Glutamatergic neuron (in vitro differentiated cells): Measurements from ENCODE around the gene HMGA1. TPM values are rescaled to one million over a fixed set of nuclear protein-coding genes. Genes with fewer than 3 reads are reported as not detected.

Experiments used
- DNase-seq: peaks from one replicate; pipeline ENCODE4 v3.0.0; 2022
- H3K27ac Mint-ChIP-seq: one replicate; pipeline ENCODE4 v1.8.0; 2020; ENCODE audit warnings: mild to moderate bottlenecking, mixed read lengths, inconsistent platforms; ENCODE audit not compliant: unreplicated experiment
- H3K27me3 Mint-ChIP-seq: one replicate; pipeline ENCODE4 v1.8.0; 2020; ENCODE audit warnings: mild to moderate bottlenecking, moderate library complexity, mixed read lengths, inconsistent platforms; ENCODE audit not compliant: unreplicated experiment
- H3K36me3 Mint-ChIP-seq: one replicate; pipeline ENCODE4 v1.8.0; 2020; ENCODE audit warnings: mild to moderate bottlenecking, mixed read lengths, inconsistent platforms; ENCODE audit not compliant: unreplicated experiment
- H3K4me1 Mint-ChIP-seq: one replicate; pipeline ENCODE4 v1.8.0; 2020; ENCODE audit warnings: mild to moderate bottlenecking, low read depth, mixed read lengths, inconsistent platforms; ENCODE audit not compliant: unreplicated experiment
- H3K4me3 Mint-ChIP-seq: one replicate; pipeline ENCODE4 v1.8.0; 2020; ENCODE audit warnings: mild to moderate bottlenecking, mixed read lengths, inconsistent platforms; ENCODE audit not compliant: unreplicated experiment
- H3K9me3 Mint-ChIP-seq: one replicate; pipeline ENCODE4 v1.8.0; 2020; ENCODE audit warnings: mild to moderate bottlenecking, moderate library complexity, mixed read lengths, inconsistent platforms; ENCODE audit not compliant: unreplicated experiment
- total RNA-seq: library from RNA; stranded (reverse); fragmentation: NEBNext Ultra II Directional; extraction: Animal tissue kit (Norgen Biotek cat#: 25700); gene quantifications from one replicate; pipeline ENCODE4 v1.2.1, GENCODE V29; 2021; ENCODE audit not compliant: unreplicated experiment
- TF ChIP-seq, protein P1 (sequence below): fragments of 200-600 bp; sonication (generic); IDR thresholded peaks from one replicate; pipeline ENCODE4 v1.5.0; 2021; ENCODE audit not compliant: partially characterized antibody, unreplicated experiment

HMGA1 gene
- total RNA-seq, 1 donor from 2014 or later = 322 TPM

DNA sequence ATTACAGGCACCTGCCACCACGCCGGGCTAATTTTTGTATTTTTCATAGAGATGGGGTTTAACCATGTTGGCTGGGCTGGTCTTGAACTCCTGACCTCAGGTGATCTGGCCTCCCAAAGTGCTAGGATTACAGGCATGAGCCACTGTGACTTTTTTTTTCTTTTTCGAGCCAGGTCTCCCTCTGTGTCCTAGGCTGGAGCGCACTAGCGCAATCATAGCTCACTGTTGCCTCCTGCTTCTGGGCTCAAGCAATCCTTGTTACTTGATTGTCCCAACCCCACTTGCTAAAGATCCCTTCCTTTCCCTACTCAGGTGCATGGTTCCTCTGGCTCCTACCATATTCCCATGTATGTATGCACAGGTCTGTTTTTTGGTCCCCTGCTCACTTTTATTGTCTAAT, 39.5 kb downstream of the HMGA1 start:
- TF ChIP-seq, protein P1, sequence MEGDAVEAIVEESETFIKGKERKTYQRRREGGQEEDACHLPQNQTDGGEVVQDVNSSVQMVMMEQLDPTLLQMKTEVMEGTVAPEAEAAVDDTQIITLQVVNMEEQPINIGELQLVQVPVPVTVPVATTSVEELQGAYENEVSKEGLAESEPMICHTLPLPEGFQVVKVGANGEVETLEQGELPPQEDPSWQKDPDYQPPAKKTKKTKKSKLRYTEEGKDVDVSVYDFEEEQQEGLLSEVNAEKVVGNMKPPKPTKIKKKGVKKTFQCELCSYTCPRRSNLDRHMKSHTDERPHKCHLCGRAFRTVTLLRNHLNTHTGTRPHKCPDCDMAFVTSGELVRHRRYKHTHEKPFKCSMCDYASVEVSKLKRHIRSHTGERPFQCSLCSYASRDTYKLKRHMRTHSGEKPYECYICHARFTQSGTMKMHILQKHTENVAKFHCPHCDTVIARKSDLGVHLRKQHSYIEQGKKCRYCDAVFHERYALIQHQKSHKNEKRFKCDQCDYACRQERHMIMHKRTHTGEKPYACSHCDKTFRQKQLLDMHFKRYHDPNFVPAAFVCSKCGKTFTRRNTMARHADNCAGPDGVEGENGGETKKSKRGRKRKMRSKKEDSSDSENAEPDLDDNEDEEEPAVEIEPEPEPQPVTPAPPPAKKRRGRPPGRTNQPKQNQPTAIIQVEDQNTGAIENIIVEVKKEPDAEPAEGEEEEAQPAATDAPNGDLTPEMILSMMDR = no peak
- Mint-ChIP-seq H3K4me3 (no peak overlapping the region), H3K4me1 (peaks cover 11% of the 10 kb centered on the region), H3K36me3 (peaks cover 10% of the 10 kb centered on the region), H3K27ac (no peak overlapping the region), H3K27me3 (peaks cover 2% of the 10 kb centered on the region), H3K9me3 (peaks cover 2% of the 10 kb centered on the region)
- DNase-seq = no peak

DNA sequence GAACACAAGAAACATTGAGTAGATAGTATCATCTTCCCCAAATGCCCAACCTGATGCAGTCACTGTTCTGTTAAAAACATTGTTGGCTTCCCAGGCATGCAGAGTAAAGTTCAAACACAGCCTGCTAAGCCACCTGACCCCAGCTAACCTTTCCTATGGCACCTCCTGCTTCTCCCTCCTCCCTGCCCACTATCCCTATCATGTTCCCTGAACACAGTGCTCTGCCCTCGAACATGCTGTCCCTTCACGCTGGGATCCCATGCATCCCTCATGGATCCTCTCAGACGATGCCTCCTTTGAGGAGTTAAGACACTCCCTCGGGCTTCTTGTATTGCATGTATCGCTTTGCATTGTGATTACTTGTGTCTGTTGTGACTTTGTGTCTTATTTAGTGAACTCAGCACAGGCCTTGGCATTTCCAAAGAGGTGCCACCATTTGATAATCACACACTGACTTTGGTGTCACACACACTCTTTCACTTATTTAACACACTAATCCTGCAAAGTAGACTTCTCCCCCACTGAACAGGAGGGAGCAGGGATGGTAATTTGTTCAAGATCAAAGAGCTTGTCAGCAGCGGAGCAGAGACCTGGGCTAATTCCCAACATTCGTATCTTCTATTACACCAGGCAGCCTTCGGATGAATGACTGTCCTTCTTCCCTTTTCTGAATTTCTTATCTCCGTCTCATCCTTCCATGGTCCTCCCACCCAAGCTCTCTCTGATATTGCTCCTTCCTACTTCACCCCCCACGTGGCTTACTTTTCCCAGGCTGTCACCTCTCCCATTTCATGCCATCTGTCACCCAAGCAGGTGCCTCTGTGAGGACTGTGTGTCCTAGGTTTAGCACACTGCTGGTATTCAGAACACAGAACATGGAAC, 40.4 kb downstream of the HMGA1 start:
- no peak overlapping the region for H3K27ac Mint-ChIP-seq
- DNase-seq = no peak
- TF ChIP-seq, protein P1 = no peak
- H3K4me3 Mint-ChIP-seq = no peak overlapping the region
- peaks cover 10% of the 10 kb centered on the region for H3K36me3 Mint-ChIP-seq
- H3K9me3 Mint-ChIP-seq = peaks cover 2% of the 10 kb centered on the region
- peaks cover 11% of the 10 kb centered on the region for H3K4me1 Mint-ChIP-seq
- H3K27me3 Mint-ChIP-seq = peaks cover 2% of the 10 kb centered on the region

DNA sequence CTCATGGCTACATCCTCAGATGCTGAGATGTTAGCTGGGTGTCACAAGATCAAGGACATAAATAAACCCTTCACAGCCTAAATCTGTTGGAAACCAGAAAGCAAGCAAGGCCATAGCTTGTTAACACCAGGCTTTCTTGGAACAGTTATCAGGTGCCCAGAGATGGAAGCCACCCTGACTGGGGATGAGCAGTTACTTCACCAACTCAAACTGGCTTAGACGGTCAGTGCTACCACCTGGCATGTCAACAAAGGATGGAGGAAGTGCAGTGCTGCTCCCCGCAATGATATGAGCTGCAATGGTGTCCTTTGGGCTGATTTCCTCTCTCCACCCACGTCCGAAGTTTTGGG, 41.1 kb downstream of the HMGA1 start:
- H3K27me3 Mint-ChIP-seq = peaks cover 2% of the 10 kb centered on the region
- H3K36me3 Mint-ChIP-seq = peaks cover 10% of the 10 kb centered on the region
- peaks cover 12% of the 10 kb centered on the region for H3K4me1 Mint-ChIP-seq
- peaks cover 3% of the 10 kb centered on the region for H3K9me3 Mint-ChIP-seq
- TF ChIP-seq, protein P1 = no peak
- H3K27ac Mint-ChIP-seq = no peak overlapping the region
- H3K4me3 Mint-ChIP-seq = no peak overlapping the region
- DNase-seq = no peak

DNA sequence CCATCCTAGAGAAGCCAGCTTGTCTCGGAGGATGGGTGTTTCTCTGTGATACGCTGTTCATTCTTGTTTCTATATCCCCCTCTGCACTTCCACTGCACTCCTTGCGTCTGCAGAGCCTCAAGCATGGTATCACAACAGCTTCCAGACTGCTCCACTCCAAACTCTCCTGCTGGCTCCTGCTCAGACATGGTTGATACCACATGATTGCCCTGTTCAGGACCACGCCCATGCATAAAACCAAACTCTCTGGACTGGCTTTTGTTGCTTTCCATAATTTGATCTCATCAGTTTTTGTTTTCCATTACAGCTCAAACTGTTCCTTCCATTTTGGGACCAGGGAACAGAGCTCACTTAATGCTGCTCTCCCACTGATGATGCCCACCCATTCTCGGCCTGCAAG, 42.2 kb downstream of the HMGA1 start:
- H3K9me3 Mint-ChIP-seq = peaks cover 3% of the 10 kb centered on the region
- H3K4me3 Mint-ChIP-seq = no peak overlapping the region

DNA sequence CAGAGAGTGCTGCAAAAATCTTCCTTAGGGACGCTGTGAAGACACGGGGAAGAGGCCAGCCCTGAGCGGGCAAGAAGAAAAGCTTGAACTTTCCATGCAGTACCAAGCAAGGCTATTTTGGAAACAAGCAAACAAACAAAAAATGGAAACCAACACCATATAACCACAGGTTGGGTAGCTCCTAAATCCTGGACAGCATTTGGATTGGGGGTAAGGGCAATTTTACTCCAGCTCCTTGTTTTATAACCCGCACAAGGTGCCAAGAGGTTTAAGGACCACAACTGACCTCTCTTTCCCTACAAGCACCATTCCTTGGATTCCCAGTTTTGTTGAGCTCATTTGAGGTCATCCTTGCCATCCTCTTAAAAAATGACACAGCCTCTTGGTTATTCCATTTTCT, 43.5 kb downstream of the HMGA1 start:
- Mint-ChIP-seq H3K27me3 (peaks cover 2% of the 10 kb centered on the region), H3K4me1 (peaks cover 21% of the 10 kb centered on the region), H3K9me3 (peaks cover 3% of the 10 kb centered on the region), H3K27ac (no peak overlapping the region), H3K36me3 (peaks cover 6% of the 10 kb centered on the region), H3K4me3 (no peak overlapping the region)
- TF ChIP-seq, protein P1 = no peak
- DNase-seq = no peak

More for the DNA sequence above, 42.2 kb downstream of the HMGA1 start:
- DNase-seq = no peak
- TF ChIP-seq, protein P1 = no peak
- Mint-ChIP-seq H3K36me3 (peaks cover 10% of the 10 kb centered on the region), H3K27ac (no peak overlapping the region), H3K27me3 (peaks cover 2% of the 10 kb centered on the region), H3K4me1 (peaks cover 12% of the 10 kb centered on the region)
